K562 (cell line): ENCODE data around the gene LARP6.
"Not testable (repeated sequence)": the region's sequence is repeated elsewhere in the genome, so short reads cannot be mapped to it uniquely, and the experiment has no call there.

ENCODE experiments used
- CEBPB ChIP-seq: fragments of 450-650 bp; IDR thresholded peaks from 2 replicates; pipeline ENCODE4 v1.6.1; 2016; ENCODE audit warnings: missing genetic modification characterization, missing compliant biosample characterization
- EZH2 ChIP-seq: IDR thresholded peaks from 2 replicates; pipeline ENCODE4 v1.6.1; 2012; ENCODE audit warnings: low read depth, mild to moderate bottlenecking, inconsistent platforms, low read length, borderline replicate concordance
- FIP1L1 ChIP-seq: fragments of 200-400 bp; formaldehyde crosslinking; IDR thresholded peaks from 2 replicates; pipeline ENCODE4 v1.6.1; 2018; ENCODE audit warnings: mild to moderate bottlenecking, low read depth, low read length; ENCODE audit not compliant: poor library complexity, severe bottlenecking
- MAFF ChIP-seq: IDR thresholded peaks from 2 replicates; pipeline ENCODE4 v1.6.1; 2012; ENCODE audit warnings: low read length, improper control_type of control experiment
- MYNN ChIP-seq, 2 experiments: sonication (generic); formaldehyde crosslinking in 1 of 2; IDR thresholded peaks; 2 replicates each; pipeline versions ENCODE4 v1.5.0 to v1.6.1; 2016 to 2020; ENCODE audit warnings: antibody characterized with exemption in 1 of 2, missing genetic modification reagents in 1 of 2
- NFXL1 ChIP-seq: fragments of 450-650 bp; formaldehyde crosslinking; IDR thresholded peaks from 2 replicates; pipeline ENCODE4 v1.4.0; 2021; ENCODE audit warnings: mild to moderate bottlenecking
- POLR2A ChIP-seq: fragments of 450-650 bp; conservative IDR thresholded peaks from 2 replicates; pipeline ENCODE4 v1.6.1; 2016
- POLR2AphosphoS5 ChIP-seq: IDR thresholded peaks from 2 replicates; pipeline ENCODE4 v1.6.1; 2011; ENCODE audit warnings: mild to moderate bottlenecking, low read depth, low read length, moderate library complexity; ENCODE audit not compliant: control insufficient read depth, insufficient read depth
- TAF7 ChIP-seq: fragments of 450-650 bp; IDR thresholded peaks from 2 replicates; pipeline ENCODE4 v1.6.1; 2016; ENCODE audit warnings: missing genetic modification characterization, missing compliant biosample characterization
- THRAP3 ChIP-seq: fragments of 450-650 bp; IDR thresholded peaks from 2 replicates; pipeline ENCODE4 v1.6.1; 2016; ENCODE audit warnings: mild to moderate bottlenecking, inconsistent platforms, borderline replicate concordance
- ZNF41 ChIP-seq: fragments of 250-450 bp; sonication (Bioruptor Pico); conservative IDR thresholded peaks from 2 replicates; pipeline ENCODE4 v1.4.0; 2020; ENCODE audit warnings: mild to moderate bottlenecking
- ZNF79 ChIP-seq: fragments of 250-450 bp; sonication (Bioruptor Pico); IDR thresholded peaks from 2 replicates; pipeline ENCODE4 v1.4.0; 2020; ENCODE audit warnings: low read depth, mild to moderate bottlenecking, moderate library complexity

GRCh38 chr15:70815011-70815410 is 38.9 kb downstream of the LARP6 start:
- not testable (repeated sequence) for TF ChIP-seq EZH2; CEBPB (tag); THRAP3; ZNF41 (CRISPR knock-in tag); FIP1L1; ZNF79 (CRISPR knock-in tag); MYNN (IDR thresholded peaks at IDR 0.05); MYNN (CRISPR knock-in tag; IDR thresholded peaks at IDR 0.05); MAFF; POLR2A; NFXL1; TAF7 (tag); POLR2AphosphoS5
